SK-N-MC (cell line): ENCODE measurements around the gene ZNF79.

ENCODE experiments used
- EZH2 ChIP-seq: fragments of 200-600 bp; sonication (generic); IDR thresholded peaks from one replicate; pipeline ENCODE4 v1.6.1; 2017; ENCODE audit warnings: antibody characterized with exemption
- FOXP2 ChIP-seq: optimal IDR thresholded peaks from 2 replicates; pipeline ENCODE3; 2011; ENCODE audit warnings: mild to moderate bottlenecking, moderate library complexity; ENCODE audit not compliant: insufficient read depth; ENCODE audit errors: extremely low read length, control extremely low read depth
- POLR2AphosphoS5 ChIP-seq: IDR thresholded peaks from 2 replicates; pipeline ENCODE4 v1.6.1; 2012; ENCODE audit warnings: mild to moderate bottlenecking, low read depth, low read length, borderline replicate concordance

GRCh38 chr9:127390563-127390962, 33.6 kb upstream of the ZNF79 start:
- TF ChIP-seq EZH2 (no peak), POLR2AphosphoS5 (no peak), FOXP2 (no peak)
